Stromal cell of bone marrow (primary cell): ENCODE results near the gene IL3.

Source experiments
- DNase-seq: peaks from one replicate; pipeline ENCODE4 v3.0.0-alpha.2; 2012; ENCODE audit warnings: low read depth

IL3 gene

DNA sequence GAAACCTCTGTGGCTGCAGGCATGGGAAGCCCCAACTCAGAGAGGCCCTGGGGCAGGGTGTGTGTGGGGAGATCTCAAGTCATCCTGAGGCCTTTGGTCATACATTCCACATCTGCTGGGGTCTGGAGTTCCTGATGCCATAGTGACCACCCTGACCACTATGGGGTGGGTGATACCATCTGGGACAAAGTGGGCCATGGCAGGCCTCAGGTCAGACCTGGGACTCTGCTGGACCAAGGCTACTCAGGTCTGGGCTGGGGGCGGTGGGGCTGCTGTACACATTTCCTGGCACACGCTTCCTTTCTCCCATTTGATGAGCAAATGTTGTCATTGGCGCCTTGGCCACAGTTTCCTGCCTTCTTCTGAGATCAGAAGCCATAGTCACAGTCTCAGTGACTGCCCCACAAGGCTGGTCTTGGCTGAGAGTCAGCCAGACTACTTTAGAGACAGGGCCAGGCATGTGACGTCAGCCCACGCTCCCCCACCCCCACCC, 33.9 kb upstream of the IL3 start:
- DNase-seq = no peak

DNA sequence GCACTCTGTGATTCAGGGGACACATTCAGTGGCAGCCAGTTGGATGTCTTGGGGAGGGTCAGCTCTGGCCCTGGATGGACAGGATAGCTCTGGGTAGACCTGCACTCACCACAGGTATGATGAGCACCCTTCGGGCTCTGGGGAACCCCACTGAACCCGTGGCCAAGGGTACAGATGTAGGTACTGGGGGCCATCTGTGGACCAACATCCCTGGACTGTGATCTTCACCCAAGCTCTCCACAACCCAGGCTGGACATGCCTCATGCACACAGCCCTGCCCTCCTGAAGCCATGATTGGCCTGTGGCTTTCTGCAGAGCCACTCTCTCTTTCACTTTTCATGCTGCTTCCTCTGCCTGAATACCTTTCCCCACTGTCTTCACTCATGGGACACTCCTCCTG, 33.4 kb upstream of the IL3 start:
- no peak for DNase-seq

DNA sequence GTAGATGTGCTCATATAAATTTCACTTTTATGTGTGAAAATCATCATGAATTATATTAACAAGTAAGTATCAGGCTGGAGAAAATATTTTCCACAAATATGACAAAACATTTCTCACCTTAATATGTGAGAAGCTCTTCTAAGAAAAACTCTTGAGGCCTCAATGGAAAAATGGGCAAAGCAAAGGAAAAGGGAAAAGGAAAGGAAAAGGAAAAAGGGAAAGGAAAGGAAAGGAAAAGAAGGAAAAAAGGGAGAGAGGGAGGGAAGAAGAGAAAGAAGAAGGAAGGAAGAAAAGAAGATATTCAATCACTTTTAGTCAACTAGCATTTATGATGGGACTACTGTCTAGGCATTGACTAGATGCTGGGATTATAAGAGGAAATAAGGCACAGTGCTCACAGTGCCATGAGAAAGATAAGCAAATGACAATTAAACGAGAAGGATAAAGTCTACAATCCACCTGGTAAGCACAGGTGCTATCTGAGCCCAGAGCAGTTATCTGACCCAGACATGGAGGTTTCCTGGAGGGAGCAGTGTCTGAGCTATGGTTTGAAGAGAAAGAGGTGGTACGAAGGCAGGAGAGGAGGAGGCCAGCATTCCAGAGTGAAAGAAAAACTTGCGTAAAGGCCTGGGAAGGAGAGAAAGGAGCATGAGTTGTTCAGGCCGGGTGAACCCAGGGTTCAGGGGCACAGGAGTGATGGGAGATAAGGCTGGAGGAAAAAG, 30.7 kb upstream of the IL3 start:
- DNase-seq = no peak

DNA sequence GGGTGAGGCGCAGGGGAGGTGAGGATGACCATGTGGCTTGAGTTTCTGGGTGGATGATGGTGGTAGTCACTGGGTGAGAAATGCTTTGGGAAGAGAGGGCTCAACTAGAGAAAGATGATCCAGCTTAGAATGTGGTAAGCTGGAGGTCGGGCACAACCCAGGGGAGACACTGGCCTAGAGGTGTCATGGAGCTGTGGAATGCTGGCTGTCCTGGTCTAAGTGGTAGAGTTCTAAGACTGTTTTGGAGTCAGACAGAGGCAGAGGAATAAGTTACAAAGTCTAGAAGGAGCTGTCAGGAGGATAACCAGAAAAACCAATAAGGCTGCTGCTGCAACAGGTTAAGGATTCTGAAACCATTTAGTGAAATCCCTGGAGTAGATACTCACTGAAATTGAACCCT, 29.8 kb upstream of the IL3 start:
- no peak for DNase-seq

GRCh38 chr5:132032196-132032595, 28.3 kb upstream of the IL3 start:
- DNase-seq = no peak

DNA sequence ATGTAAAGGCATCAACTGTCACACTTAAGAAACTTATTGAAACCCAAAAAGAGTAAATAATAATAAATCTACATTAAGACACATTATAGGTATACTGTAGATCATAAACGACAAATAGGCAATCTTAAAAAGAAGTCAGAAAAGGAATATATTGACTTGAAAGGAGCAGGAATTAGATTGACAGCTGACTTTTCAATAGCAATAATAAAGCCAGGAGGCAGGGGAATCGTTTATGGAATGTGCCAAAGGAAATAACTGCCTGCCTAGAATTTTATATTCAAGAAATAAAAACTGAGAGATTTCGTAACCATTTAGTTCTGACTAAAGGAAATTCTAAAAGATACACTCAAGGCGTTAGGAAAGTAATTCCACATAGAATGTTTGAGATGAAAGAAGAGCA, 27.3 kb upstream of the IL3 start:
- no peak for DNase-seq

DNA sequence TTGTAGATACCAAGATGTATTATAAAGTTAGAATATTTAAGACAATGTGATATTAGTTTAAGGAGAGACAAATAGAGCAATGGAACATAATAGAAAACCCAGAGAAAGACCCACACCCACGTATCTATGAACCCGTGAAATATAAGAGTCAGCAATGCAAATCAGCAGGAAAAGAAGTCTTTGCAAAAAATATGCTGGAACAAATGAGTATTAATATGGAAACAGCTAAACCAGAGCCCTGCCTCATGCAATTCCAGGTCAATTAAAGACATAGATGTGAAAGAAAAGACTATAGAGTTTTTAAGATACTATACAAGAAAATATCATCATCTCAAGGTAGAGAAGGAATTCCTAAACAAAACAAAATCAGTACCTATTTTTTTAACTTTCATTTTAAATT, 23.1 kb upstream of the IL3 start:
- DNase-seq = no peak

DNA sequence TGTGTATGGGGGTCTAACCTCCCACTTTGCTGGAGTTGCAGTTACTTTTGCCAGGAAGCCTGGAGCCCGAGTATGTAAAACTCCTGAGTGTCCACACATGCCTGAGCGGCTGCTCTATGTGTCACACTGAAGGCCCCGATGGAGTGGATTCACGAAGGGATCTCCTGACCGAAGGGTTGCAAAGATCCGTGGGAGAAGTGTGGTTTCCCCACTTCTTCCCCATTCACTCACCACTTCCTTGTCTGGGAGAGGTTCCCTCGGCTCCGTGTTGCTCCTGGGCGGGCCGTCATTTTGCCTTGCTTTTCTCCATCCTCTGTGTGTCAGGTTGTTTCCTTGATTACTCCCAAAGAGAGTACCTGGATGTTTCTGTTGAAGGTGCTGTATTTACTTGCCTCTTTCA, 16.2 kb upstream of the IL3 start:
- DNase-seq = no peak

- DNase-seq = no peak
These were observed 13.6 kb upstream of the IL3 start for GRCh38 chr5:132046880-132047299.

DNA sequence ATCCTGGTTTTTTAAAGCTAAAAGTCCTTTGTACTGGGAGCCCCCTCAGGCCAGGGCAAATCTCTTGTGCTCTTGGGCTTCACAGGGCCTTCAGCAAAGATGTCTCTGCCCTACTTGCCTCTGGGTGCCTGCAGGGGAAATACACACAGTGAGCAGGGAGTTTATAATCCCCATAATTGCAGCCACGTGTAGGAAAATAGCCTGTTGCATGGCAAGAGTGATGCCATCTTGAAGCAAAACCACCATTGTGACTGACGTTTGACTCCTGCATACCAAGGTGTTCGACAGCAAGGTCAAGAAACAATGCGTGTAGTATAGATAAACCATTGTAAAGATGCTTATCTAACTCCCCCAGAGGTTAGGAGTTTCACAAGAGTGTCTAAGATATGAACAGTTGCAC, 11.4 kb upstream of the IL3 start:
- no peak for DNase-seq

- DNase-seq = no peak
These were observed 10.9 kb upstream of the IL3 start for GRCh38 chr5:132049559-132049958.

DNA sequence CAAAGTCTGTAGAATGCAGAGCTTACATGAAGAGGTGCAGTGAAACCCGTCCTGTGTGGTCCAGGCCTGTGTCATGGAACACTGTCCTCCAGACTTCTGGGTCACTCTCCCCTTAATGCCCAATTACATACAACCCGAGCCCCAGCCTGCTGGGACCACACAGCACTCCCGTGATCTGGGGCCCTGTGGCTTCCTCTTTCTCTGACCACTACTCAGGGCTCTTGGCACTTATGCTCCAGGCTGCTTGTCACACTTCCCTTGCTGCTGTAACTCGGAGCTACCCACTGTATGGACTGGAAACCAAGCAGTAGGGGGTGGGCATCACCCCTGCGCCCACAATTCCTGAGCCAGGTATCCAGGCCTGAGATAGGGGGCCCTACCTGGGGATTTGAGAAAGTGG, 10.3 kb upstream of the IL3 start:
- no peak for DNase-seq

DNA sequence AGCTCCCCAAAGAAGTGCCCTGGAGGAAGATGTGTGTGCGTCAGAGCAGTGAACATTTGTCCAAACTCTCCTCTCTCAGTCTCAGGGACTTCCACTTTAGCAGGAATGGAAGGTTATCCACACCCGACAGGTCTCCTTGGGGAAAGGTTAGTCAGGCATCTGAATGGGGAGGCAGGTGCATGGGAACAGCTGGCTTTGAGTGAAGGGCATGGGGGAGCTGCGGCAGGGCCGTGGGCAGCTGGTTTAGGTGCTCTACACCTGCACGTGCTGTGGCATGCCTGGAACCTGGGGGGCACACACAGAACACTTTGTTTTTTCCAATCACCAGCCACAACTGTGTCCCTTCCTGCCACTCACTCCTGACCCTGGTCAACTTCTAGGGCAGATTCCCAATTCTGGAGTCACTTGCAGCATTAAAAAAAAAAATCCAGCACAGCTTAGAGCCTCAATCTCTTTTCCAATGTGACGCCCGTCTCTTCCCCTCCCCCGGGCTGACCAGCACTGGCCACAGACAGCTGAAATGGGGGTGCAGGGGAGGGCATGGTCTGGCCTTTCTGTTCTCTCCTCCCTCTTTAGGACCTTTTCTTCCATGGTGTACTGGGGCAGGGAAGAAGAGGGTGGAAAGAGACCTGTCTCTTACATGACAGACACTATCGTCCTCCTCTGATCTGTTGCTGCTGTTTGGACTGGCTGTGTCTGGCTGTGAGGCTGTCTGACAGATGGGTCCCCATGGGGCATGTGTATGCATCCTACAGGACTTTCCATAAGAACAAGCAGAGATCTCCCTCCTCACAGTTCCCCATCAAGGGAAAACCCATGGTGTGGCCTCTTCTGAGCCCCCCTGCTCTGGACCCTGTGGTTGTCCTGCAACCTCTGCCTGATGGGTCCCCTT, 9.5 kb upstream of the IL3 start:
- DNase-seq = no peak

DNA sequence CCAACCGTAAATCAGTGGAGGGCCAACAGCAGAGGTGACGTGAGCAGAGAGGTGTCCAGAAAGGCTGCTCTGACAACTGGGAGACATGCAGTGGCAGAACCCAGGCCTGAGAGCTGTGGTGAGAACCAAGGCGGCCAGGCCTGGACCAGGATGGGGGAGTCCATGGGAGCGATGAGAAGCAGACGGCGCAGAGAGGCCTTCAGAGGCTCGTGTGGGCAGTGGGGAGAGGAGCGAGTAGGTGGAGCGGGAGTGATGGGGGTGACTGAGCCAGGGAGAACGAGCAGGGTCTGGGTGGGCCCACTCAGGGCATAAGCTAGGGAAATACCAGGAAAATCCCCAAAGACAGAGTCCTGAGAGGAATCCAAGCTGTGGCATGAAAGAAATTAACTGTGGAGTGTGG, 7.9 kb upstream of the IL3 start:
- no peak for DNase-seq

- DNase-seq = no peak
These were observed 7.0 kb upstream of the IL3 start for GRCh38 chr5:132053483-132053882.

- DNase-seq = no peak
These were observed 6.3 kb upstream of the IL3 start for GRCh38 chr5:132054031-132054696.

GRCh38 chr5:132054697-132055440, 5.6 kb upstream of the IL3 start:
- no peak for DNase-seq

- DNase-seq = no peak
These were observed 5.0 kb upstream of the IL3 start for GRCh38 chr5:132055441-132055807.

GRCh38 chr5:132055808-132056609, 4.4 kb upstream of the IL3 start:
- DNase-seq = no peak

GRCh38 chr5:132056610-132057497, 3.6 kb upstream of the IL3 start:
- DNase-seq = no peak
